Measurements from ENCODE around the gene NOL9.

The NOL9 gene

GRCh38 chr1:6547301-6547700, 7.0 kb downstream of the NOL9 start:
- H3K9ac ChIP-seq (ENCODE audit: low read length) = no peak overlapping the region
- no peaks in the 10 kb centered on the region; the same call in 1 of the 2 replicates for H4K20me1 ChIP-seq (ENCODE audit: insufficient read depth, low read length)
- no peak overlapping the region for H2AFZ ChIP-seq (ENCODE audit: low read depth, low read length)
- H3K4me3 ChIP-seq (ENCODE audit: low read length) = no peak overlapping the region
- H3K27me3 ChIP-seq (ENCODE audit: low read depth, low read length) = no peaks in the 10 kb centered on the region
- no peak overlapping the region for H3K27ac ChIP-seq (ENCODE audit: low read length)
- H3K36me3 ChIP-seq (replicated peaks; ENCODE audit: low read depth, low read length) = peaks cover 22% of the 10 kb centered on the region
- no peaks in the 10 kb centered on the region for H3K9me3 ChIP-seq (ENCODE audit: insufficient read depth, low read length)
- H3K4me1 ChIP-seq (ENCODE audit: low read length) = no peaks in the 10 kb centered on the region
- H3K4me2 ChIP-seq (ENCODE audit: low read length) = no peak overlapping the region
- TF ChIP-seq EZH2phosphoT487 (IDR thresholded peaks at IDR 0.05; ENCODE audit: low read depth) = no peak
- no peak for TF ChIP-seq CTCF (IDR thresholded peaks at IDR 0.05; ENCODE audit: low read depth, low read length)
- H3K79me2 ChIP-seq (ENCODE audit: low read length) = peaks cover 10% of the 10 kb centered on the region

GRCh38 chr1:6546326-6546725, 8.0 kb downstream of the NOL9 start:
- Histone ChIP-seq H3K9me3 (ENCODE audit: insufficient read depth, low read length) (no peaks in the 10 kb centered on the region), H3K27me3 (ENCODE audit: low read depth, low read length) (no peaks in the 10 kb centered on the region), H4K20me1 (ENCODE audit: insufficient read depth, low read length) (no peaks in the 10 kb centered on the region; the same call in 1 of the 2 replicates), H2AFZ (ENCODE audit: low read depth, low read length) (no peak overlapping the region), H3K4me3 (ENCODE audit: low read length) (no peak overlapping the region), H3K79me2 (ENCODE audit: low read length) (peaks cover 5% of the 10 kb centered on the region; the same call in 1 of the 2 replicates), H3K9ac (ENCODE audit: low read length) (no peak overlapping the region), H3K4me2 (ENCODE audit: low read length) (no peak overlapping the region), H3K4me1 (ENCODE audit: low read length) (no peaks in the 10 kb centered on the region), H3K36me3 (replicated peaks; ENCODE audit: low read depth, low read length) (peaks cover 27% of the 10 kb centered on the region), H3K27ac (ENCODE audit: low read length) (no peak overlapping the region)
- TF ChIP-seq CTCF (IDR thresholded peaks at IDR 0.05; ENCODE audit: low read depth, low read length) (no peak), EZH2phosphoT487 (IDR thresholded peaks at IDR 0.05; ENCODE audit: low read depth) (no peak)

GRCh38 chr1:6545276-6546112, 8.8 kb downstream of the NOL9 start:
- H3K79me2 ChIP-seq (ENCODE audit: low read length) = no peaks in the 10 kb centered on the region
- H3K36me3 ChIP-seq (replicated peaks; ENCODE audit: low read depth, low read length) = peaks cover 29% of the 10 kb centered on the region
- H4K20me1 ChIP-seq (ENCODE audit: insufficient read depth, low read length) = no peaks in the 10 kb centered on the region; the same call in 1 of the 2 replicates

More at GRCh38 chr1:6545276-6546112, 8.8 kb downstream of the NOL9 start:
- H3K4me2 ChIP-seq (ENCODE audit: low read length) = no peak overlapping the region
- H3K9me3 ChIP-seq (ENCODE audit: insufficient read depth, low read length) = no peaks in the 10 kb centered on the region
- no peaks in the 10 kb centered on the region for H3K4me1 ChIP-seq (ENCODE audit: low read length)
- TF ChIP-seq CTCF (IDR thresholded peaks at IDR 0.05; ENCODE audit: low read depth, low read length) (no peak), EZH2phosphoT487 (IDR thresholded peaks at IDR 0.05; ENCODE audit: low read depth) (no peak)
- no peak overlapping the region for H3K9ac ChIP-seq (ENCODE audit: low read length)
- H3K27ac ChIP-seq (ENCODE audit: low read length) = no peak overlapping the region
- no peak overlapping the region for H3K4me3 ChIP-seq (ENCODE audit: low read length)
- H3K27me3 ChIP-seq (ENCODE audit: low read depth, low read length) = no peaks in the 10 kb centered on the region
- H2AFZ ChIP-seq (ENCODE audit: low read depth, low read length) = no peak overlapping the region
